NCI-H2081 (cell line): Measurements from ENCODE around the gene CDKAL1.
A peak's percentile ranks its signal among the peaks of the same experiment; 100 is the strongest.
"Not testable (repeated sequence)": the region's sequence is repeated elsewhere in the genome, so short reads cannot be mapped to it uniquely, and the experiment has no call there.

Experiments used
- DNase-seq, 2 experiments: peaks; one replicate each; lab custom pipeline; 2025; lab: John Stamatoyannopoulos, UW

The CDKAL1 gene

GRCh38 chr6:20554326-20554725 is 20.1 kb downstream of the CDKAL1 start:
- DNase-seq, result no peak

DNA sequence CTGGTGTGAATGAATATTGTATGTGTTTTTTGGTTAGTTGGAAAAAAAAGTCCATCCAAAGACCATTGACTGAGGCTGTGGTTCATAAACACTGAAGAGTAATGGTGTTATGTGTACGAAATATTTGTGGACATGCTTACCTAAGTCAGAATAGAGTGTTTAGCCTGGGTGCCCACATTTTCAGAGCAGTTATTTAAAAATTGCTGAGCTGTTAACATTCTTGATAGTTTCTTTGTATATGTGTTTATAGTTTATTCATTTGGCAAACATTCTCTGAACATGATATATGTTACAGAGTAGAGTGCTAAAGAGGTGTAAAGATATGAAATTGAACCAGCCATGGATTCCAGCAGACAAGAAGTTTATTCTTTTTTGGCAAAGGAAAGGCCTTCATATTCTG is 20.6 kb downstream of the CDKAL1 start:
- DNase-seq, result no peak

- DNase-seq, result peak in 1 of 2 experiments; percentile 20
Observed at GRCh38 chr6:20559924-20560551, 25.8 kb downstream of the CDKAL1 start.

DNA sequence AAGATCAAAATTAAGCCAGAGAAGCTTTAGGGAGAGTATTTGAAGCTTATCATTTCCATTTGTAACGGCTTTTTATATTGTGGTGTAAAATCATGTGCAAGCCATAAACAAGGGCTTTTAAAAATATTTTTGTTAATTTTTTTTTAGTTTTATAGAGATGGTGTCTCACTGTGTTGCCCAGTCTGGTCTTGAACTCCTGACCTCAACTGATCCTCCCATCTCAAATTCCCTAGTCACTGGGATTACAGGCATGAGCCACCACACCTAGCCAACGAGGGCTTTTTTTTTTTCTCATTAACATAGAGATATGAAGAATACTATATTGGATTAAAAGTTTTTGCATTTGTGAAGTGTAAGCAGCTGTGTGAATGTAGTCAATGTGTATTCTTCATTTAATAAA is 29.1 kb downstream of the CDKAL1 start:
- no peak for DNase-seq

- peak; percentile 14 to 45 for DNase-seq
Observed at GRCh38 chr6:20564269-20564668, 30.0 kb downstream of the CDKAL1 start.

GRCh38 chr6:20564777-20565176 is 30.5 kb downstream of the CDKAL1 start:
- peak in 1 of 2 experiments; percentile 36 for DNase-seq

GRCh38 chr6:20565342-20565741 is 31.1 kb downstream of the CDKAL1 start:
- DNase-seq, result no peak

DNA sequence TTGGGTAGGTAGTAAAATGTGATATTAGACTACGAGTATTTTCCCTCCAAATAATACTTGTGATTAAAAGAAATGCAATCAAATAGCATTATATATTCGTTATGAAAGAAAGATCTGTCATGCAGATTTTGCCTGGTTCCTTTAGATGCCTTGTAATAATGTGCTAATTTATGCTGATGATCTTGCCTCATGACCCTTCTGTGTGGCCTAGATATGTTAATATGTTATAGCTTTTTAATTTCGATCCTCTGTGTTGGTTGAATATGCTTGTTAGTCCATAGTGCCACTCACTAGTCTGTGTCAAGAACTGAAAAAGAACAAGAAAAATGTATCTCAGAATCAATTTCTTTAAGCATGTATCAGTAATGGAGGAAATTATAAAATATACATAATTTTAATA is 31.9 kb downstream of the CDKAL1 start:
- no peak for DNase-seq

GRCh38 chr6:20569000-20569610 is 34.8 kb downstream of the CDKAL1 start:
- no peak for DNase-seq

DNA sequence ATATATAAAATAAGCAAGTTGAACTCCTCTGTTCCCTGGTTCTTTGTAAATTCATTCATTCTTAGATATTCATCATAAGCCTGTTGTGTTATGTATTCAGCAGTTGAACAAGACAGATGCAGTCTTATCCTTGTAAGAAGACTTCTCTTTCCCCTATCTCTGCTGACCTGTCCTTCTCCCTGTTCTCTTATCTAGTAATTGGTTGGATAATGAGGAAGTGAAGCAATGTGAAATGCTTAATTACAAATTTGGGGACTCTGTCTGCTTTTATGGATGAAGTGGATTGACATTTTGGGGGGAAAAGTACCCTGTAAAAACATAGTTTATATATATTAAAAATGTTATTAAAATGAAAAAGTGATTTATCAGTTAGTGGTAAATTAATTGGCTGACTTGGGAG is 37.0 kb downstream of the CDKAL1 start:
- no peak for DNase-seq

GRCh38 chr6:20572288-20572687 is 38.0 kb downstream of the CDKAL1 start:
- DNase-seq, result no peak

DNA sequence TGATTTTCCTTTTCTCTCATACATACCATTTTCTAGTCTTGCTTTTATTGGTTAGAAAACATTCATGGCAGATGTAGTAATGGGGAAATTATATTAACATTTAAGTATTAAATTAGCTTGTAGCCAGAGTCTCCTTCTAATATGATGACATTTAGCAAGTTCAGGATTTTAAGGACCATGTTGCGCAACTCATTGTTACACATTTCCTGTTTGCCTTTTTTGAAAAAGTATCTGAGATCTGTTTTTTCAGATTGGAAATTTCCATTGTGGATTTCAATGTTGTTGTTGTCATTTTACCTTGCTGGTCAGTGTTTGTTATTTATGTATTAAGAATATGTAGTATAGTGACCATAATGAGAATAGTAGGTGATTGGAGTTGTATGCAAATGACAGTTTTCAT is 38.7 kb downstream of the CDKAL1 start:
- no peak for DNase-seq

DNA sequence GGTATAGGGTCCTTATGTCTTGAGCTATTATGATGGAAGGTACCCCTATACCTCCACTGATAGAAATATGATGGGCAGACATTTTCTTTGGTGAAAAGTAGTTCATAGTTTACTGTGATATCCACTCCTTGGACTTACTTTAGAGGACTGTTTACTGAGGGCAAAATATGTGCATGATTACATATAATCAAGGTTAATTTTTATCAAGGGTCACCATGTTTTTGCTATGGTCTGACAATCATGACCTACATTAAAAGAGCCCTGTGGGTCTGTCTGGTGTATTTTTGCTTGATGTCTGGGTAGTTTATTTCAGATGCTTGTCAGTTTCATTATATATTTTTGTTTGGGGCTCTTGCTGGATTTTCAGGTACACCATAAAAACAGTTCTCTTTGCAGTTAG is 40.1 kb downstream of the CDKAL1 start:
- no peak for DNase-seq

- peak in 1 of 2 experiments; percentile 40 for DNase-seq
Observed at GRCh38 chr6:20575125-20575524, 40.9 kb downstream of the CDKAL1 start.

- no peak for DNase-seq
Observed at GRCh38 chr6:20575704-20576451, 41.6 kb downstream of the CDKAL1 start.

DNA sequence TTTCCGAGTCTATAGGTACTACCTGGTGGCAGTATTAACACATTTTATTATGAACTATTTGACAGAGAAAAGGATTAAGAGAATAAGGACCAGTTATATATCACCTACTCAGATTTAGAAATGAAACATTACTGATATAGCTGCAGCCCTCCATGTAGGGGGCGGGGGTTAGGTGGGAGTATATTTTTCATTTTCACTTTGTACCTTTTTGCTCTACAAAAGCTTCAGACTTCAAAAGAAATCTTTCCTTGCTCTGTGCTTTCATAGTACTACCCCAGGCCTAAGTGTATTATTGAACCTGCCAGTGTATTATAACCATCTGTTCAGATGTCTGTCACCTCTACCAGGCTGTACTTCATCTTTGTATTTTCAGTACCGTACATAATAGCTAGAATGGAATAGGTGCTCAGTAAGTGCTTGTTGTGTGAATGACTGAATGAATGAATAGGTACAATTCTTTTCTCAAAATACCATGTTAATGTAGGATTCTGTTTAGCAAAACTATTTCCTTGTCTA is 43.0 kb downstream of the CDKAL1 start:
- DNase-seq, result no peak

DNA sequence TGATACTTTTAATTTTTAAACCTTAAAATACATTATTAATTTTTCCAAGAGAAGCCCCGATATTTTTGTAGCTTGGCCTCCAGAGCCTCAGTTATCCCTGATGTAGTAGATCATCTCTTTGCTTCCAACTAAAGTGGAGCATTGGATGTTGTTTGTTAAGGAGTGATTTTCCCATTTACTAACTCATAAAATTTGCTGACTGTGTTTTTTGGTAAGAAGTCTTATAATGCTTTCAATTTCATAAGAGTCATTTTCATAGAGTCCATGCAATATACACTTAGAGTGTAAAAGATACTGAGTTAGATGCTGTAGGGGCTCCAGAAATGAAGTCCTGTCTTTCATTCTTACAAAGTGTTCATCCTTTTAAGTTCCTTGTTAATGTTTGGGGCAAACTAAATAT is 46.8 kb downstream of the CDKAL1 start:
- no peak for DNase-seq

DNA sequence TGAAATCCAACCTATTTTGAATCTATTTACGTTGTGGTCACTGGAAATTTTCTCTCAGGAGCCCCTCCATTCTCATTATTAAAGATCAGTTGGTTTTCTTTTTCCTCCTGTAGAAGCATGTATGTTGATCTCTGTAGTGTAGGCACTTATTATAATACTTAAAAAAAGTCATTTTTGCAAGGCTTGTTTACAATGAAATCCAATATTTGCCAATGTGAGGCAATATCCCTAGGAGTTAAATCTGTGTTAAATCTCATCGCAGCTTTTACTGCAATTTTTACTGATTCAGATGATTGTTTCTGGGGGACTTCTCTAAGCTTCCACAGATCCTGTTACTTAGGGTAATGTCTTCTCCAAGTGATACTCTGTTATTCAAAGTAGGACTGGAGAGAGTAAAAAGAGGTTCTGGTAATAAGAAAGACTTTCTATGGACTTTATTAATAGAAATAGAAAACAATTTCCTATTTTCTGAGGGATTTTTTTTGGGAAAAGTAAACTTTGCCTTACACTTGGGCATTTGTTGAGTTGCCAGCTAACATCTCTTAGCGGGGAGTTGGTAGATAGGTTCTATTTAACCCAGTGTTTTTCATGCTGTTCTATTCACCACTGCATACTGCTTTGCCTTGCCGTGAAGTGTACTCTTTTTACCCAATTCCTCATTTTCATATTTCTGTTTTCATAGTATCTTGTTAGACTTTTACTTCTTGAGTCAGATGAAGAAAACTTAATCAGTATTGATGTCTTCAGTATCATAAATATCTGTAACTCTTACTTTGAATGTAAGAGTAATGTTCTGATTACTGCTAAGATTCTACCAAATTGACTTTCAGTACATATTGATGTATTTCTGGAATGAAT is 48.6 kb downstream of the CDKAL1 start:
- DNase-seq, result no peak

DNA sequence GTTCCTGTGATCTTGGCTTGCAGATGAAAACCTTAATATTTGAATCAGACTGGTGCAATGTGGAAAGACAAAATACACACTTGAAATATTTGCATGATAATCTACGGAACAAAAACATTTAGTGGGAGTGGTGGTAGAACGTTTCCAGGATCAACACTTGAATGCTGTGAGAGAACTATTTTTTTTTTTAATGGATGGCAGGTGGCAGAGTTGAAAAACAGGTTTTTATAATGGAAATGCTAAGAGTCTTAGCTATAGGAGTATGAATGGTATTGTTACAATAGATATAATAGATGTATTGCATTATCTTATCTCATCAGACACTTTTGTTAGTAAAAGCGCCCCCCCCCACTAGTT is 49.2 kb downstream of the CDKAL1 start:
- DNase-seq, result peak; percentile 27 to 81

DNA sequence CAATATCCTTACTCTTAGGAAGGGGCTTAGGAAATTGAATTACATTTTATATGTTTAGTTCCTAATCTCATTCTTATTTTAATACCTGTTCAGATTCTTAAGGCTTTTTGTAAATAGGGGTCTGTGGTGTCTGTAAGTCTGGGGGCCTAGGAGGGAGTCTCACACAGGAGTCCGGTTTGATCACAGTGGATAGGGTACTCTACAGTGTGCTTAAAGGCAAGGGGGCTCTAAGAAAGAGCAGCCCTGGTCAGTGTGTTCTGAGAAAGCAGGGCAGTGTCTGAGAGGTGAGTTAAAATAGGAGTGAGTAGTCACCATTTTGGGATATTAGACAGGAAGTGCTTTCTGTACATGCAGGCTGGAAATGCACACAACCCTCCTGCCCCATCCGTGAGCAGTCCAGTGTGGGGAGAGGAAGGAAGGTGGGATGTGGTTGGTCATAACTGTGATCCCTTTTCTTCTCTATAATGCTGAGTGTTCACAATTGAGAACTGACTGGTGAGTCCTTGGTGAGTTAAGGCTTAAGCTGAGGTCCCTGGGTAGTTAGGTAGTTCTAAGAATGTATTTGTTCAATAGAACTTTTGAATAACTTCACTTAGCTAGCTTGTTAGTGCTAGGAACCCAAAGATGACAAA is 50.0 kb downstream of the CDKAL1 start:
- peak in 1 of 2 experiments; percentile 25 for DNase-seq

- no peak for DNase-seq
Observed at GRCh38 chr6:20589266-20589665, 55.0 kb downstream of the CDKAL1 start.

DNA sequence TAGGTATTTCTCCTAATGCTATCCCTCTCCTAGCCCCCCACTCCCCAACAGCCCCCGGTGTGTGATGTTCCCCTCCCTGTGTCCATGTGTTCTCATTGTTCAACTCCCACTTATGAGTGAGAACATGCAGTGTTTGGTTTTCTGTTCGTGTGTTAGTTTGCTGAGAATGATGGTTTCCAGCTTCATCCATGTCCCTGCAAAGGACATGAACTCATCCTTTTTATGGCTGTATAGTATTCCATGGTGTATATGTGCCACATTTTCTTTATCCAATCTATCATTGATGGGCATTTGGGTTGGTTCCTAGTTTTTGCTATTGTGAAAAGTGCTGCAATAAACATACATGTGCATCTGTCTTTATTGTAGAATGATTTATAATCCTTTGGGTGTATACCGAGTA is 56.2 kb downstream of the CDKAL1 start:
- DNase-seq, result not testable (repeated sequence)
